H9 (cell line): ENCODE measurements around the gene EPSTI1. TPM values are rescaled to one million over a fixed set of nuclear protein-coding genes. Genes with fewer than 3 reads are reported as not detected.

Experiments used
- DNase-seq: peaks from one replicate; pipeline ENCODE4 v3.0.0-alpha.2; 2017
- H2AFZ ChIP-seq: one replicate; pipeline ENCODE4 v1.6.1; 2013; ENCODE audit warnings: mild to moderate bottlenecking, low read length, control low read depth, moderate library complexity
- H2AK5ac ChIP-seq: 2 replicates; pipeline ENCODE4 v1.6.1; 2013; ENCODE audit warnings: low read length, control low read depth, mixed read lengths; ENCODE audit not compliant: insufficient read length
- H2BK120ac ChIP-seq: one replicate; pipeline ENCODE4 v1.6.1; 2013; ENCODE audit warnings: low read depth, mild to moderate bottlenecking, low read length, control low read depth, inconsistent platforms; ENCODE audit not compliant: poor library complexity, severe bottlenecking
- H2BK12ac ChIP-seq: 2 replicates; pipeline ENCODE4 v1.6.1; 2013; ENCODE audit warnings: low read length, control low read depth, mixed read lengths, low read depth; ENCODE audit not compliant: insufficient read length
- H2BK15ac ChIP-seq: 2 replicates; pipeline ENCODE4 v1.6.1; 2013; ENCODE audit warnings: low read depth, low read length, control low read depth
- H2BK20ac ChIP-seq: one replicate; pipeline ENCODE4 v1.6.1; 2013; ENCODE audit warnings: low read depth, mild to moderate bottlenecking, low read length, control low read depth, inconsistent platforms; ENCODE audit not compliant: poor library complexity, severe bottlenecking
- H2BK5ac ChIP-seq: 2 replicates; pipeline ENCODE4 v1.6.1; 2013; ENCODE audit warnings: low read length, control low read depth, mixed read lengths; ENCODE audit not compliant: insufficient read length
- H3K14ac ChIP-seq: 2 replicates; pipeline ENCODE4 v1.6.1; 2013; ENCODE audit warnings: low read length, control low read depth; ENCODE audit not compliant: insufficient read depth
- H3K18ac ChIP-seq: 2 replicates; pipeline ENCODE4 v1.6.1; 2013; ENCODE audit warnings: low read depth, mild to moderate bottlenecking, mixed read lengths, low read length, control low read depth; ENCODE audit not compliant: insufficient read length
- H3K23ac ChIP-seq: 2 replicates; pipeline ENCODE4 v1.6.1; 2013; ENCODE audit warnings: low read length, control low read depth, mixed read lengths, low read depth; ENCODE audit not compliant: insufficient read length
- H3K23me2 ChIP-seq: 2 replicates; pipeline ENCODE4 v1.6.1; 2013; ENCODE audit warnings: low read depth, mild to moderate bottlenecking, mixed read lengths, low read length, control low read depth; ENCODE audit not compliant: insufficient read length, poor library complexity, severe bottlenecking
- H3K27ac ChIP-seq: 2 replicates; pipeline ENCODE4 v1.5.1; 2013; ENCODE audit warnings: low read length, control low read depth, mixed read lengths, low read depth; ENCODE audit not compliant: insufficient read length
- H3K27me3 ChIP-seq: 2 replicates; pipeline ENCODE4 v1.6.1; 2013; ENCODE audit warnings: low read length, control low read depth, inconsistent platforms; ENCODE audit not compliant: insufficient read depth
- H3K4ac ChIP-seq: 2 replicates; pipeline ENCODE4 v1.6.1; 2013; ENCODE audit warnings: low read depth, mild to moderate bottlenecking, control low read depth, inconsistent platforms, low read length, moderate library complexity
- H3K4me1 ChIP-seq: 2 replicates; pipeline ENCODE4 v1.6.1; 2013; ENCODE audit warnings: low read length, control low read depth, inconsistent platforms; ENCODE audit not compliant: insufficient read depth
- H3K4me2 ChIP-seq: 2 replicates; pipeline ENCODE4 v1.6.1; 2013; ENCODE audit warnings: low read length, control low read depth, mixed read lengths; ENCODE audit not compliant: insufficient read length, insufficient read depth
- H3K56ac ChIP-seq: 2 replicates; pipeline ENCODE4 v1.6.1; 2013; ENCODE audit warnings: low read depth, mild to moderate bottlenecking, mixed read lengths, low read length, control low read depth; ENCODE audit not compliant: insufficient read length
- H3K79me1 ChIP-seq: 2 replicates; pipeline ENCODE4 v1.6.1; 2013; ENCODE audit warnings: low read depth, mild to moderate bottlenecking, moderate library complexity, low read length, control low read depth, inconsistent platforms; ENCODE audit not compliant: insufficient read depth, poor library complexity, severe bottlenecking
- H3K79me2 ChIP-seq: 2 replicates; pipeline ENCODE4 v1.6.1; 2013; ENCODE audit warnings: low read length, control low read depth, inconsistent platforms; ENCODE audit not compliant: insufficient read depth
- H3K9ac ChIP-seq: 2 replicates; pipeline ENCODE4 v1.6.1; 2013; ENCODE audit warnings: low read length, control low read depth, mixed read lengths; ENCODE audit not compliant: insufficient read length; ENCODE audit errors: extremely low read depth
- H3K9me3 ChIP-seq: one replicate; pipeline ENCODE4 v1.6.1; 2013; ENCODE audit warnings: low read depth, low read length, inconsistent platforms; ENCODE audit not compliant: control insufficient read depth
- H3T11ph ChIP-seq: one replicate; pipeline ENCODE4 v1.6.1; 2013; ENCODE audit warnings: mild to moderate bottlenecking, low read length, control low read depth, inconsistent platforms
- H4K20me1 ChIP-seq: one replicate; pipeline ENCODE4 v1.6.1; 2013; ENCODE audit not compliant: control insufficient read depth, insufficient read length, insufficient read depth
- H4K5ac ChIP-seq: 2 replicates; pipeline ENCODE4 v1.6.1; 2013; ENCODE audit warnings: low read depth, mild to moderate bottlenecking, mixed read lengths, low read length, control low read depth; ENCODE audit not compliant: insufficient read length
- H4K8ac ChIP-seq: replicated peaks from 2 replicates; pipeline ENCODE4 v1.6.1; 2013; ENCODE audit warnings: low read length, control low read depth, mixed read lengths, low read depth; ENCODE audit not compliant: insufficient read length
- H4K91ac ChIP-seq: 2 replicates; pipeline ENCODE4 v1.6.1; 2013; ENCODE audit warnings: low read depth, mild to moderate bottlenecking, moderate library complexity, mixed read lengths, low read length, control low read depth; ENCODE audit not compliant: insufficient read length
- H3K27ac Mint-ChIP-seq, 3 experiments: 2 replicates in 2 of 3; 3 replicates in 1 of 3; pipeline ENCODE4 v1.8.0; 2020 to 2021; ENCODE audit warnings: mixed read lengths in 3 of 3, mild to moderate bottlenecking in 1 of 3, moderate library complexity in 1 of 3
- H3K27me3 Mint-ChIP-seq: 2 replicates; pipeline ENCODE4 v1.8.0; 2021; ENCODE audit warnings: low read depth, mild to moderate bottlenecking, moderate library complexity, mixed read lengths
- H3K36me3 Mint-ChIP-seq, 3 experiments: 2 replicates in 2 of 3; 3 replicates in 1 of 3; pipeline ENCODE4 v1.8.0; 2020 to 2021; ENCODE audit warnings: low read depth in 3 of 3, mixed read lengths in 3 of 3; ENCODE audit not compliant: insufficient read depth in 1 of 3
- H3K4me1 Mint-ChIP-seq, 2 experiments: 2 replicates each; pipeline ENCODE4 v1.8.0; 2020; ENCODE audit warnings: mixed read lengths in 2 of 2
- H3K4me3 Mint-ChIP-seq, 2 experiments: 2 replicates in 1 of 2; 3 replicates in 1 of 2; pipeline ENCODE4 v1.8.0; 2020 to 2021; ENCODE audit warnings: mild to moderate bottlenecking in 2 of 2, mixed read lengths in 2 of 2, moderate library complexity in 1 of 2
- H3K9me3 Mint-ChIP-seq, 2 experiments: 2 replicates in 1 of 2; 3 replicates in 1 of 2; pipeline ENCODE4 v1.8.0; 2020; ENCODE audit warnings: mild to moderate bottlenecking in 2 of 2, mixed read lengths in 2 of 2, moderate library complexity in 1 of 2
- WGBS: extraction: QIAGEN DNeasy Blood & Tissue Kit; methylation state at CpG from one replicate; pipeline ENCODE4 v1.1.7; 2013; ENCODE audit warnings: missing lambda C conversion rate, low lambda C conversion rate, mixed read lengths; ENCODE audit not compliant: insufficient read length; ENCODE audit errors: extremely low coverage; 5-methylcytosine and 5-hydroxymethylcytosine counted together
- total RNA-seq: library from RNA; stranded (reverse); gene quantifications from 2 replicates; pipeline ENCODE4 v1.2.1, GENCODE V29; 2021
- TF ChIP-seq, protein P1 (sequence below): fragments of 200-600 bp; sonication (generic); conservative IDR thresholded peaks from 3 replicates; pipeline ENCODE4 v1.8.0; 2021; ENCODE audit warnings: antibody characterized with exemption, mild to moderate bottlenecking

EPSTI1 gene
- total RNA-seq, 1 experiment from 2014 or later: 0.70 TPM

DNA sequence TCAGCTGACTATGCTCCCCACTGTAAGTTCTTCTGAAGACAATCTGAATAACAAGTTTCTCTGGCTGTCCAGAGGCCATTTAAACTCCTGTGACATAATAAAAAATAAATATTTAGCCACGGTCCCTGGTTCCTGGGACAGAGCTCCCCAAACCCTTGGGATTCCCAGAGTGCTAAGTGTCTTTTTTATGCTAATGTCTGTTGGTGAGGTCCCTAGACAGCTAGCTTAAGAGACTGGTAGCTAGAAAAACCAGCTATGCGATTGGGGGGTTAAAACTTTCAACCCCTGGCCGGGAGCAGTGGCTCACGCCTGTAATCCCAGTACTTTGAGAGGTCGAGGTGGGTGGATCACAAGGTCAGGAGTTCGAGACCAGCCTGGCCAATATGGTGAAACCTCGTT is 5.9 kb downstream of the EPSTI1 start:
- Mint-ChIP-seq H3K4me3 (no peak overlapping the region), H3K27me3 (peaks cover 6% of the 10 kb centered on the region), H3K36me3 (no peaks in the 10 kb centered on the region), H3K27ac (no peak overlapping the region), H3K9me3 (no peaks in the 10 kb centered on the region), H3K4me1 (peaks cover 25 to 31% of the 10 kb centered on the region in 2 experiments)
- H2BK15ac ChIP-seq: no peak overlapping the region
- no peak overlapping the region for H4K5ac ChIP-seq
- no peak overlapping the region for H3T11ph ChIP-seq
- H3K79me1 ChIP-seq: no peaks in the 10 kb centered on the region
- H3K56ac ChIP-seq: no peak overlapping the region
- no peak overlapping the region for H2BK20ac ChIP-seq
- no peak overlapping the region for H3K27ac ChIP-seq
- no peaks in the 10 kb centered on the region for H3K23me2 ChIP-seq
- no peak overlapping the region for H4K91ac ChIP-seq
- H3K4me2 ChIP-seq: no peak overlapping the region
- no CpG with 5 or more reads among the region's 7 CpGs for WGBS
- no peak overlapping the region for H3K9ac ChIP-seq
- TF ChIP-seq, protein P1, sequence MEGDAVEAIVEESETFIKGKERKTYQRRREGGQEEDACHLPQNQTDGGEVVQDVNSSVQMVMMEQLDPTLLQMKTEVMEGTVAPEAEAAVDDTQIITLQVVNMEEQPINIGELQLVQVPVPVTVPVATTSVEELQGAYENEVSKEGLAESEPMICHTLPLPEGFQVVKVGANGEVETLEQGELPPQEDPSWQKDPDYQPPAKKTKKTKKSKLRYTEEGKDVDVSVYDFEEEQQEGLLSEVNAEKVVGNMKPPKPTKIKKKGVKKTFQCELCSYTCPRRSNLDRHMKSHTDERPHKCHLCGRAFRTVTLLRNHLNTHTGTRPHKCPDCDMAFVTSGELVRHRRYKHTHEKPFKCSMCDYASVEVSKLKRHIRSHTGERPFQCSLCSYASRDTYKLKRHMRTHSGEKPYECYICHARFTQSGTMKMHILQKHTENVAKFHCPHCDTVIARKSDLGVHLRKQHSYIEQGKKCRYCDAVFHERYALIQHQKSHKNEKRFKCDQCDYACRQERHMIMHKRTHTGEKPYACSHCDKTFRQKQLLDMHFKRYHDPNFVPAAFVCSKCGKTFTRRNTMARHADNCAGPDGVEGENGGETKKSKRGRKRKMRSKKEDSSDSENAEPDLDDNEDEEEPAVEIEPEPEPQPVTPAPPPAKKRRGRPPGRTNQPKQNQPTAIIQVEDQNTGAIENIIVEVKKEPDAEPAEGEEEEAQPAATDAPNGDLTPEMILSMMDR: no peak
- H3K79me2 ChIP-seq: no peaks in the 10 kb centered on the region
- no peak overlapping the region for H3K23ac ChIP-seq
- no peak overlapping the region for H2BK12ac ChIP-seq
- no peak overlapping the region for H2AFZ ChIP-seq
- H3K27me3 ChIP-seq: no peaks in the 10 kb centered on the region
- no peak for DNase-seq
- no peak overlapping the region for H3K14ac ChIP-seq
- no peak overlapping the region for H2AK5ac ChIP-seq
- H3K4me1 ChIP-seq: peaks cover 3% of the 10 kb centered on the region; the same call in 1 of the 2 replicates
- no peak overlapping the region for H2BK5ac ChIP-seq
- H3K9me3 ChIP-seq: no peaks in the 10 kb centered on the region
- no peak overlapping the region for H2BK120ac ChIP-seq
- H4K20me1 ChIP-seq: no peaks in the 10 kb centered on the region
- no peak overlapping the region for H3K18ac ChIP-seq
- no peak overlapping the region for H3K4ac ChIP-seq
- no peak overlapping the region for H4K8ac ChIP-seq
